Putamen (tissue), 1 donor: ENCODE results near the gene CDADC1.
"Not testable (repeated sequence)": the region's sequence is repeated elsewhere in the genome, so short reads cannot be mapped to it uniquely, and the experiment has no call there.

Experiments used
- DNase-seq: peaks from one replicate; pipeline ENCODE4 v3.0.0-alpha.2; 2016; ENCODE audit warnings: low spot score

Gene CDADC1

GRCh38 chr13:49238621-49239020 lies 9.1 kb upstream of the CDADC1 start:
- DNase-seq: no peak

- no peak for DNase-seq
These were observed 7.7 kb upstream of the CDADC1 start for GRCh38 chr13:49240017-49240416.

GRCh38 chr13:49241296-49241695 lies 6.4 kb upstream of the CDADC1 start:
- DNase-seq: no peak

- DNase-seq: no peak
These were observed 2.6 kb upstream of the CDADC1 start for GRCh38 chr13:49245101-49245500.

- DNase-seq: no peak
These were observed 679 bp upstream of the CDADC1 start for GRCh38 chr13:49246850-49247642.

GRCh38 chr13:49248622-49249002 lies 887 bp downstream of the CDADC1 start:
- no peak for DNase-seq

GRCh38 chr13:49251326-49251725 lies 3.6 kb downstream of the CDADC1 start:
- no peak for DNase-seq

- no peak for DNase-seq
These were observed 5.6 kb downstream of the CDADC1 start for GRCh38 chr13:49253310-49253709.

GRCh38 chr13:49254007-49254406 lies 6.3 kb downstream of the CDADC1 start:
- DNase-seq: no peak

GRCh38 chr13:49256841-49257240 lies 9.1 kb downstream of the CDADC1 start:
- DNase-seq: no peak

GRCh38 chr13:49258089-49258796 lies 10.5 kb downstream of the CDADC1 start:
- DNase-seq: no peak

GRCh38 chr13:49259586-49259985 lies 11.9 kb downstream of the CDADC1 start:
- DNase-seq: no peak

GRCh38 chr13:49262634-49263033 lies 14.9 kb downstream of the CDADC1 start:
- DNase-seq: no peak

GRCh38 chr13:49265822-49266221 lies 18.1 kb downstream of the CDADC1 start:
- DNase-seq: no peak

- DNase-seq: no peak
These were observed 23.5 kb downstream of the CDADC1 start for GRCh38 chr13:49271264-49271663.

GRCh38 chr13:49272296-49272695 lies 24.6 kb downstream of the CDADC1 start:
- DNase-seq: no peak

GRCh38 chr13:49278211-49278610 lies 30.5 kb downstream of the CDADC1 start:
- no peak for DNase-seq

GRCh38 chr13:49279112-49279511 lies 31.4 kb downstream of the CDADC1 start:
- DNase-seq: no peak

GRCh38 chr13:49279885-49280284 lies 32.2 kb downstream of the CDADC1 start:
- no peak for DNase-seq

- no peak for DNase-seq
These were observed 40.3 kb downstream of the CDADC1 start for GRCh38 chr13:49287995-49288394.

- no peak for DNase-seq
These were observed 40.7 kb downstream of the CDADC1 start for GRCh38 chr13:49288458-49288857.

GRCh38 chr13:49292742-49293486 lies 45.2 kb downstream of the CDADC1 start:
- DNase-seq: peak; percentile 41

GRCh38 chr13:49294723-49295122 lies 47.0 kb downstream of the CDADC1 start:
- not testable (repeated sequence) for DNase-seq
